HG03025 (cell line): ENCODE results near the gene DPP10.

Source experiments
- ATAC-seq: cut with Tn5 transposase; IDR thresholded peaks from one replicate; pipeline ENCODE4 v1.9.1; 2021; ENCODE audit warnings: mild to moderate bottlenecking, moderate library complexity; ENCODE audit not compliant: unreplicated experiment, low FRiP score

The DPP10 gene

DNA sequence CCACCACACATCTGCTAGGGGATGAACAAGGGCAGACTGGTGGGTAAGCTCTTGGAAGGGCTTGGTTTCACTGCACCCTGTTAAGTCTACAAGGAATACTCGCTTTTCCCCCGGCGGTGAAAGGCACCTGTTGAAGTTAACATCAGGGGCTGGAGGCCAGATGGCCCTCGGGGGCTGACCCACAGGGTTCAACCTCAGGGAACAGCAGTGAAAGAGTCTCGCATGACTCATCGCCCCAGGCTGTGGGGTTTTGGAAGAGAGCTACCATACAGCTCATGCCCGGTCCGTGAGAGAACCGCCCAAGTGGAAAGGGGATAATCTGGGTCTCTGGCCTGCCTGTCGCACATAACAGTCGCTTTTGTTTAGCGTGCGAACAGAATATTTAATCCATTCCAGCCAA is 748.0 kb downstream of the DPP10 start:
- ATAC-seq = no peak

DNA sequence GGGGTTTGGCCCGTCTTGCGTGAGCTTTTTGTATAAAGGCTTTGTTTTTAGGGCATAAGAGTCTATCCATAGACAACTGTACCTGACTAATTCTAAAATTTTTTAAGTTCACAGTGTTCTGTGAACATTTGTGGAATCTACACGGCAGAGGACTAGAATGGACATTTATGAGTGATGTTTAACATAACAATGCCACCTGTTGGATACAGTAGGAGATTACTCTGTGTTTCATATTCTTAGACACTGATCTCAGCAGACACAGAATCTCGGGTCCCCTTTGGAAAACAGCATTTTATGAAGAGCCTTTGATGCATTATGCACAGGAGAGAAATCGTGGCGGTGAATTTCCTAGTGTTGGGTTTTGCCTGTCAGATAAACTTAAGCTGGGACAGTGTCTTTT is 752.2 kb downstream of the DPP10 start:
- ATAC-seq = no peak

DNA sequence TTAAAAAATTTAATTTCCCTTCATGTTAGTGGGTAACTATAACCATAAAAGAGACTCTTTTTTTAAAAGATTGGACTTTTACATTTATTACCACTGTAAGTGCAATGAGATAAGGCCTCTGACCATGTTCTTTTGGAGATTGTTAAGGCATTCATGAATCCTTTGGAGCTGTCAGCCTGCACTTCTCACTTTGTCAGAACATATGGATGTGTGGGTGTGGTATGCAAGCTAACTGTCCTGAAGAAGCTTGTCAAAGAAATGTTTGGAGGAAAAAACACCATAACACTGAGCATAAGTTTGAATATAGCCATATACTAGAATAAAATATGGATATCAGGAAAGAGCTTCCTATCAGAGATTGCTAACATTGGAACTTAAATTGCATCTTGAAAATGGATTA is 754.1 kb downstream of the DPP10 start:
- ATAC-seq = no peak

DNA sequence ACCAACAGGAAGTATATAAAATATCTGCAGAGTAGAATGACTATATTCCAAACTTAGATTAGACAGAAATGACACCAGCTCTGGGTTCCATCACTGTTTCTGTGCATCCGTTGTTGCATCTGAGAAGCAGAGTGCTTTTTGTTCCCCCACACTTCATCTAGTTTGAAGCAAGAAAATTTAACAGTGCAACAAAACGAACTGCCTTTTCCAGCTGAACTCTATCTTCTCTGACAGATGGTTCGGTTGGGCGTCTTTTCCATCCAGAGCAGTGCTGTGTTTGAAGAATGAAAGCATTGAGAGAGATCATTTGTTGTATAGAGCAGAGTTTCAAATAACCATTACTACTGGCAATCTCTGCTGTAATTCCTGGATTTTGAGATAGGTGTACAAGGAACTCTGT is 757.5 kb downstream of the DPP10 start:
- no peak for ATAC-seq

DNA sequence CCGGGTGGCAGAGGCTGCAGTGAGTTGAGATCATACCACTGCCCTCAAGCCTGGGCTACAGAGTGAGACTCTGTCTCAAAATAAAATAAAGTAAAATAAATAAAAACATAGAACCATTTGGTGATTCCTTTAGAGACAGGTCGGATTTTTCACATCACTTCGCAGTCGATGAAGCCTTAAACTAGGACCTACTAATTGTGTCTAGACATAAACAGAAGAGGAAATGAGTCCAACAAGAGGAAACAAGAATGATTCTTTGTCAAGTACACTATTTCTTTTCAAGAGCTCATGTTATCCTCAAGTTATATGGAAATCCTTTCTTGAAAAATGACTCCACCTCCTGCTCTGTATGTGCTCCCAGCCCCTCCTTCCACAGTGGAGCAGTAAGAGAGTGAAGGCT is 758.9 kb downstream of the DPP10 start:
- no peak for ATAC-seq

DNA sequence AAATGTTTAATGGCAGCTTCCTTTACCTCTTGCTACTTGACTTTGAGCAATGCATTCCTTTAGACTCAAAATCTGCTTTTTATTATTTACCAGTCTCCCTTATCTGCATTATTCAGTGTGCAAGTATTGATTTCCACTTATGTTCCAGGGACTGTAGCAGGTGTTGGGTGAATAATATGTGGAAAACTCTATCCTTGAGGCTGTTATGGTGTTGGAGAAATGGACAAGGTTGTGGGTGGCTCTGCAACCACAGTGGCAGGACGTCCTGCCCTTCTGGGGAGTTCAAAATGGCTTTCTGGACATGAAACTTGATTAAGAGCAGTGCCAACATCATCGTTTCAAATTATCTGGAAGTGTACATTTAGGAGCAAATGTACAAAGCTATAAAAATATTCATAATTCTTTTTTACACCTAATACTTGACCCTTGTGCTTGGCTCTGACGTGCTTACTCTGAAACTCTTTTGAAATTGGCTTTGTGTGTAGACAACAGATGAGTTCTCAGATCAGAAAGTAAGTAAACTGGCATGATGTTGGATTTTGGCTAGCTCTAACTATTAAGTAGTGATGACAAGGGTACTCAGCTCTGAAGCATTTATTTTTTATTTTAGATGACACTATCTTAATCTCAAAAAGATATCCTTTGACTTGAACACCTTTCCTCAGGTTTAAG is 766.2 kb downstream of the DPP10 start:
- ATAC-seq = no peak

DNA sequence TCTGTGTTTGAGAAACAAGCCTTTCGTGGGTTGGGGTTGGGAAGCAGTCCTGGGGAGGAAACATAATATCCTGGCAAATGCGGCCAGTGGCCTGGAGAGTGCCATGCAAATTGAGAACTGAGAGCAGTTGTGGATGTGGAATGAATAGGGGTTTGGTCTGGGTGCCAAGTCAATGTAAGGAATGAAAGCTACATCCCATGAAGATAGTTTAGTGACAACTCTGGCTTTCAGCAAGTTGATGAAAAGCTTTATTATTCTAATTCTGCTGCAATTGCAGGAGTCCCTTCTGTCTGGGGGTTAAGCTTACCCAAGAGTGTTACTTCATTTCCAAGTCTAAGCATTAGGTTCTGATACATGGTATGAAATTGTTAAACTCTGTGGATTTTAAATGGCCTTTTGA is 771.6 kb downstream of the DPP10 start:
- no peak for ATAC-seq

DNA sequence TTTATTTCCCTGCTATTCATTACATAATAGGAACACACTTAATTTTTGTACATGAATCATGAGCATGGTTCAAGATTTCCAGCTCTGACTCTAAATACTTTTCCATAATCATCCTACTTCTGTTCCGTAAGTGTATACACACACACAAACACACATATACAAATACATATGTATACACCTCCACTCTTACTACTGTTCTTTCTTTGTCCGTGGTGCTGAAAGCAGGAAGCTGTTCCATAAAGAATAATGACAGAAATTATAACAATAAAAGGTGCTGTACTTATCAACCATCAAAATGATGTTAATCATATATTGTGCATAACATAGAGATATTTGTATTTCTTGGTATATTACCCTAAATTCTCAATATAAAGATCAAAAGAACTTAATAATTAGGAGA is 776.9 kb downstream of the DPP10 start:
- ATAC-seq = no peak

DNA sequence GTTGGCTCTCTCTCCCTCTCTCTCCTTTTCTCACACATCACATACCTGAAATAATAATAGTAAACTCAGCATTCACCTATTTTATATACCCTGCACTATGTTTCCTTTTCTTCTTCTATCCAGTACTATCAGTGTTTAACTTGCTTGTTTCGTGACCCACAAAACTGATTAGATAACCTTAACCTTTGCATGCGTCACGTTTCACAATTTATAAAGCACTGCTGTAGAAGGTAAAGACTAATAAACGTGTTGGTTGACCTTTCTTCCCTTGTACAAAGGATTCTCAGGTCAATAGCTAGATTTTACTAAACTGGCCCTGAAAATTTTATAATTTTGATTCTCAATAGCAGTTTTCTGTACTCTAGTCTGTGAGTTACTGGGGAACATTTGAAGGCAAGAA is 791.7 kb downstream of the DPP10 start:
- no peak for ATAC-seq

DNA sequence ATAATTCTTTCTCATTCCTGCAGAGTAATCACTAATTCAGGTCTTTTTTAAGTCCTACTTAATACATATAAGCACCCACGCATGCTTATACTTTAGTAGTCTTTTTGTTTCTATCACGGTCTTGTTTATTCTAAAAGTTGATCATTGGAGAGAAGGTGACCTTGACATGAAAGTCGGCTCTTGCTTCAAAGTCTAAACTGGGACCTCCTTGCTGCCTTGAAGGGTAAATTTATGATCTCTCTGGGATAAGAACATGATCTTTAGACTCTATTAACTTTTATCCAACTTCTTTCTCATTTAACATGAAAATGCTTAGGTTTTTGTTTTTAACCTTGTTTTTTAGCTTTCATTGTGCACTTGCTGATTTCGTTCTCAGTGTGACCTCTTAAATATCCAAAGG is 792.3 kb downstream of the DPP10 start:
- no peak for ATAC-seq

DNA sequence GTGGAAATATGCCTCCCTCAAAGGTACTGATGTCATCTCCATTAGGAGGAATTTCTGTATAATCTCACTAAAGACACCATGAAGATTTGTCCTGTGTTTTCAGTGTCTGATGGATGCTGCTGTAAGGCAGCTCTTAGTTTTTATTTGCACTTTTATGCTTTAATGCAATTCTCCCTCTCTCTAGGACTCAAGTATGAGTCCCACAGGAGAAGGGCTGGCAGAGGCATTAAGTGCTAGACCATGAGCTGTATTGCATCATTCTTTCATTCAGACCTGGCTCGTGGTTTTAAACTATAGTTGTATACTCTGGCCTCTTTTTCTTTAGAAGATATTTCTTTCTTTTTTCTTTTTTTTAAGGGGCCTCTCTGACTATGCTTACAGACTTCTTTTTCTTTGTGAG is 805.6 kb downstream of the DPP10 start:
- no peak for ATAC-seq

DNA sequence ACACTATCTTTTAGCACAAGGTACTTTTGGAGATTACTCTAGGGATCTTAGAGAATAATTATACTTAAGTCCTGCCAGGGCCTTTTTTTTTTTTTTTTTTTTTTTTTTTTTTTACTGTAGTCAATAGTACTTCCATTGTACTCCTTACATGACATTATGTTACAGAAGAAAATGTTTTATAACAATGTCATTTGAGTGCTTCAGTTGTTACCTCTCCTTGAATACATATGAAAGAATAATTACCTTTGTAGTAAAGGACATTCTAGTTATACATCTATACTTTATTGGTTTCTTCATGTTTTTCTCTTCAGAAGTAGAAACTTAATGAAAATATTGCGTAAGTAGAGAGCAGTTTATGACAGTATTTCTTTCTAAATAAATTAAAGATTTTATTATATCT is 834.9 kb downstream of the DPP10 start:
- no peak for ATAC-seq

DNA sequence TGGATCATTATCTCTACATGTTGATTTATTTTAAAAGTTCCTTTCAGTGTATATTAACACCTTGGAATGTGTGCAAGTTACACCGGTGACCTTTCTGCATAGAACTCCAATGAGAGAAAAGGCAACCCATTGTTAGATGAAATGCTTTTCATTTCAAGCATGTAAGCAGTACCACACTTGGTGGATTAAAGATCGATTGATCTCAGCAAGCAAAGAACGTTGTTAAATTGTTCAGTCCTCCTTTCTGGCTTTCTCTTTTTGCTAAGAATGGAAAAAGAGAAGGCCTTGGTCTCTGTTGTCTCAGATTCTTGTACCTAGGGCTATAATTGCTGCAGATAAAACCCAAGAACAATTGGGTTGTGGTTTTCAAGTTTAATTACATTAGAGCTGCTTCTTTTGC is 843.0 kb downstream of the DPP10 start:
- no peak for ATAC-seq

DNA sequence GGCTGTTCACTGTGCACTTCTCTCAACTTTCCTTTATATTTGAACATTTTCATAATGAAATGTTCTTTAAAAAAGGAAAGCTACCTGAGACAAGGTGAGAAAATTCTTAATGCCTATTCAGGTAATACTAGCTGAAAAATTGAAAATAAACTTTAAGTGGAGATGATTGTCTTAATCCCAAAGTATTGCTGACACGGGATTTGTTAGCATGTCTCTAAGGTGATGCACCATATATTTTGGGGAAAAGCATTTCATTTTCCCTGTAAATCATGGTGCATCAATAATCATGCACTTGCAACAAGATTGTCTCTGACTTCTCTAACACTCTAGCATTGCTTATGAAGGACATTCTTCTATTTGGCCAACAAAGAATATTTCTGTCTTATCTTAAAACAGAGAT is 848.0 kb downstream of the DPP10 start:
- no peak for ATAC-seq

DNA sequence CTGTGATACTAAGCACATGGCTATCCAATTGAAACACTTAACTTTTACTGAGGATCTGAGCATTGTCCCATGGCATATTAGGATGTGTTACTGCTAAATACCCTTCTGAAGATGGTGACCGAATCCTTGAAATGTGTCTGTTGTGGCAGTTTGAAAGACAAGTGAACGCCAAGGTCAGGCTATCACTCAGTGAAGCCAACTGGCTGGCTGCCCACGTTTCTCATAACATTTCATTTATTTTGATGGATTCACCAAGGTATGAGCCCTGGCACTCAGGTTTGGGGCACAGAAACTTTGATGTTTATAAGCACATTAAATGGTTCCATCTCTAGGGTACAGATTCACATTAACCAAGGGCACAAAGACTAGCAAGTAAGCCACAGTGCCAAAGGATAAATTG is 850.3 kb downstream of the DPP10 start:
- no peak for ATAC-seq

DNA sequence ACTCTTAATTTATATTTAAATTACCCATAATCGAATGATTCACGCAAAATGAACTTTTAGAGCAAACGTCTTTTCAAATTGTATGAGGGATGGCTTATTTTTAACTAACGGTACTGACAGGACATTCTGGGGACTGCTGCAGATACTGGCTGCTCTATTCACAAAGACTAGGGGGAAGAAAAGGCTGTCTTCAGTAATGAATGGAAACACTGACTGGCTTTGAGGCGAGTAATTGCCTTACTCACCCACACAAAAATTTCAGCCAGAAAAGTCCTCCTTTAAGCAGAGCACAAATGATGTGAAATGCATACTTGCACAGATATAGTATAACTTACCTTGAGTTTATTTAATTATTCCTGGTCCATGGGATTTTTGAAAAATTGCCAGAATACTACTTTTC is 852.6 kb downstream of the DPP10 start:
- no peak for ATAC-seq

DNA sequence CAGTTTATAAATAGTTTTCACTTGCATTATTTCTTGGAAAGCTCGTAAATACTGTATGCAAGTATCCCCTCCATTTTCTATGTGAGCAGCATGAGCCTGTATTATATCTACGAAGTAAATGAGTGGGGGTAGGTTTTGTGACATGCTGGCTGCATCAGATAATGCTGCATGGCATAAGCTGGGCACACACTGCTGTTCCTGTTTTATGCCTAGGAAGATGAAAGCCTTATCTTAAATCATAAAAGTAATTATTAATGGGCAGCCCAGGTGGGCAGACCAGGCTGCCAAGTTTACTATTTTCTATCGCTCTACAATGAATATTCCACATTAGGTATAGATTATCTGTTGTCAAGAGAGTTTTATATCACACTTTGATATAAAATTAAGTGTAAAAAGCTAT is 854.6 kb downstream of the DPP10 start:
- no peak for ATAC-seq

DNA sequence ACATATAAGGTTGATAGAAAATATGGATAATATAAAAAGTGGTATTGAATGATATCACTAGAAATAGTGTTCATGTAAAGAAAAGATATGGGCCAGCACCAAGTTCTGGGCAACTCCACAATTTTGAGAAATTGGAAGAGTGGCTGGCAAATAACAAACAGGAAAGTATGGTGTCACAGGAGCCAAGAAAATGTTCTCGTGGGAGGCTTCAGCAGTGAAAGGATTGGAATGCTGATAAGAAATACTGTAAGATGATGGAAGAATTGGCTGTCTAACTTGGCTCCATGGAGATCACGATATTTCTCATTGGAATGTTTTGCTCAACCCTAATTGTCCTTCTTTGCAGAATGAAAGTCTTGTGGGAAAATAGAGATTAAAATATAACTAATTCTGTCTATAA is 856.8 kb downstream of the DPP10 start:
- no peak for ATAC-seq

DNA sequence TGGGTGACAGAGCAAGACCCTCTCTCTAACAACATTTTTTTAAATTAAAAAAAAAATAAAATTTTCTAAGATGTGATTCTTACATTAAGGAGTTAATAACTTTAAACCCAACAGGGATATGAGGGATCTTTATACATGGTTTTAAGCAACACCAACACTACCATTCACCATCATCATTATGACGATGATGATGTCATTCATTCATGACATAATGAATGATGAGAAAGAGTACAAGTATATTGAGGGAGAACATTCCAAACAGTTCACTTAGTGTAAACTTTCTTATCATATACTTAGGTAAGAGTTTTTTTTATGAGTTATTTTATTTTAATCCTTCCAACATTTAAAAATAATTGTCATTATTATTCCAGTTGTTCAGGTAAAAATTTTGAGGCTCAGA is 863.3 kb downstream of the DPP10 start:
- no peak for ATAC-seq

DNA sequence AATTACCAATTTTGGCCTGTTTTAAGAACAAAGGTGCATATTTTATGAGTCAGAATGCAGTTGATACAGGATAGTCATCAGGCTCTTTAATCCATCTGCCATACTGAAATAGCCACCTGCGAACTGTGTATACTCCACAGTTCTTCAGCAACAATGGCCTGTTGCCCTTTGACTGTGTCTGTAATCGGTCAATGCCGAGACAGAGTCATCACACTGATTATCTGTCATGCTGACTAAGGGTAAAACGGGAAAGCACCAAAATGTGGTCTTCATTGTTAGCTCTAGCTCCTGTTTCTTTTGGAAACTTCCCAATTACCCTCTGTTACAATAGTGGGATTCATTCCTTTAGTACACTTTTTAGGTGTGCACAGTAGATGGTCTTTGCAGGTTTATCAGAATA is 871.7 kb downstream of the DPP10 start:
- ATAC-seq = no peak

DNA sequence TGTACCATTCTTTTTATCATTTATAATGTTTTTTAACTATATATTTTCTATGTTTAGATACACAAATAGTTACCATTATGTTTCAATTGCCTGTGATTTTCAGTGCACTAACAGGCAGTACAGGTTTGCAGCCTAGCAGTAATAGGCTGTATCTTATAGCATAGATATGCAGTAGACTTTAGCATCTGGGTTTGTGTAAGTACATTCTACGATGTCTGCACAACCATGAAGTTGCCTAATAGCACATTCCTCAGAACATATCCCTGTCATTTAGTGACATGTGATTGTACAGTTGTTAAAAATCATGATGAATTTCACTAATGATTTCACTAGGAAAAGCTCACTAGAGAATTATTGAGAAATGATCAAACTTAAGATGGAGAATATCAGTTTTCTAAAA is 884.6 kb downstream of the DPP10 start:
- ATAC-seq = no peak

DNA sequence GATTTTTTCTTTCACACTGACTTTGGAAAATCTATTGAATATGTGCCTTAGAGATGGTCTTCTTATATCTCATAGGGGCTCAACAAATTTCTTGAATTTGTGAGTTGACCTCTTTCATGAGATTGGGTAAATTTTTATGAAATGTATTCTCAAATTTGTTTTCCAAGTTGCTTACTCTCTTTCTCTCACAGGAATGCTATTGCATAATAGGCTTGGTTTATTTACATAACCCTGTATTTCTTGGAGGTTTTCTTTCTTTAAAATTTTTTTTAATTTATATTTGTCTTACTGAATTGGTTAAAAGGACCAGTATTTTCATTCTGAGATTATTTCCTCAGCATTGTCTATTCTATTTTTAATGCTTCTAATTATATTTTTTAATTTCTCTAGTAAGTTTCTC is 917.1 kb downstream of the DPP10 start:
- ATAC-seq = no peak

DNA sequence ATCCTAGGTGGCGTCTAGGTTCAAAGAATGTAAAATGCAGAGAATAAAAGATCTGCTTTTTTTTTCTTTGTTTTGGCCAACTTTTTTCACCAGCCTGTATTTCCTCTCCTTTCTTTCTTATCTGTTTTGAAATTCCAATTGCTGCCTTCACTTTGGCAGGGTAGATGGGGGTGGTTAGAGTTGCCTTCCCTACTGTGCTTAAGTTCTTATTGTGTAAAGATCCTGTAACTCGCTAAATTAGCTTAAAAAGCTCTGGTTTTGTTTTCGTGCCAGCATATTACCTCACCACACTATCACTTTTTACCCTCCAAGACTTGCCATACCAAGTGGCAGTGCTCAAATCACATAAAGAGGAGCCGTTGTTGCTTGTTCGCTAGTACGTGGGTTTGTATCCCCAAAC is 921.7 kb downstream of the DPP10 start:
- ATAC-seq = no peak
